Fibroblast of skin of left biceps (primary cell): ENCODE data around the gene PHC2.
A peak's percentile ranks its signal among the peaks of the same experiment; 100 is the strongest.

Experiments used
- DNase-seq, 2 experiments: peaks; one replicate each; pipeline ENCODE4 v3.0.0-alpha.2; 2013; ENCODE audit warnings: low read depth in 2 of 2

Gene PHC2, protein sequence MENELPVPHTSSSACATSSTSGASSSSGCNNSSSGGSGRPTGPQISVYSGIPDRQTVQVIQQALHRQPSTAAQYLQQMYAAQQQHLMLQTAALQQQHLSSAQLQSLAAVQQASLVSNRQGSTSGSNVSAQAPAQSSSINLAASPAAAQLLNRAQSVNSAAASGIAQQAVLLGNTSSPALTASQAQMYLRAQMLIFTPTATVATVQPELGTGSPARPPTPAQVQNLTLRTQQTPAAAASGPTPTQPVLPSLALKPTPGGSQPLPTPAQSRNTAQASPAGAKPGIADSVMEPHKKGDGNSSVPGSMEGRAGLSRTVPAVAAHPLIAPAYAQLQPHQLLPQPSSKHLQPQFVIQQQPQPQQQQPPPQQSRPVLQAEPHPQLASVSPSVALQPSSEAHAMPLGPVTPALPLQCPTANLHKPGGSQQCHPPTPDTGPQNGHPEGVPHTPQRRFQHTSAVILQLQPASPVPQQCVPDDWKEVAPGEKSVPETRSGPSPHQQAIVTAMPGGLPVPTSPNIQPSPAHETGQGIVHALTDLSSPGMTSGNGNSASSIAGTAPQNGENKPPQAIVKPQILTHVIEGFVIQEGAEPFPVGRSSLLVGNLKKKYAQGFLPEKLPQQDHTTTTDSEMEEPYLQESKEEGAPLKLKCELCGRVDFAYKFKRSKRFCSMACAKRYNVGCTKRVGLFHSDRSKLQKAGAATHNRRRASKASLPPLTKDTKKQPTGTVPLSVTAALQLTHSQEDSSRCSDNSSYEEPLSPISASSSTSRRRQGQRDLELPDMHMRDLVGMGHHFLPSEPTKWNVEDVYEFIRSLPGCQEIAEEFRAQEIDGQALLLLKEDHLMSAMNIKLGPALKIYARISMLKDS

GRCh38 chr1:33430692-33431593 is at the start of gene PHC2:
PHC2 (minus strand) TSS chr1:33431095; CDS start chr1:33375539, 55,556 bp downstream.
- peak; percentile 80 to 81 for DNase-seq

GRCh38 chr1:33477451-33477850 is 46.6 kb upstream of the PHC2 start:
- no peak for DNase-seq

DNA sequence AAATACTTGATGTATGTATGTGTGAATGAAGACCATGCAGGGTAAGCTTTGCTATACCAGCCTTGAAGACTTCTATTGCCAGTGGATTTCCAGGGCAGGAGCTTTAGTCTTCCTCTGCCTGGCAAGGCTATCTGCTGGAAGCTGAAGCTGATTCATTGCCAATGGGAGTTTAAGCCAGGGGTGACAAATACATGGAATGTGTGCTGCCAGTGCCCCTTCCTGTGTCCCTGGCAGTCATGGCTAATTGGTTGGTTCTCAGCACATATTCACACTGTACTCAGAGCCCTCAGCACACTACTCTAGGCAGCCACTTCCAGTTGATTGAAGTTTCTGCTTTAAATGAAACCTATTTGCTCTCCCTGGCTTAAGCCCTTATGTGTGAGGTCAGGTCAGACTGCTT is 43.0 kb upstream of the PHC2 start:
- DNase-seq = no peak

GRCh38 chr1:33472269-33472980 is 41.5 kb upstream of the PHC2 start, which contains the start of gene ZSCAN20:
ZSCAN20 (plus strand) TSS chr1:33472645; CDS start chr1:33479289, 6,644 bp downstream.
- DNase-seq = peak; percentile 96 to 97

- no peak for DNase-seq
These were observed 40.5 kb upstream of the PHC2 start for GRCh38 chr1:33471416-33471815.

- peak; percentile 56 to 62 for DNase-seq
These were observed 39.7 kb upstream of the PHC2 start for GRCh38 chr1:33470495-33471012.

DNA sequence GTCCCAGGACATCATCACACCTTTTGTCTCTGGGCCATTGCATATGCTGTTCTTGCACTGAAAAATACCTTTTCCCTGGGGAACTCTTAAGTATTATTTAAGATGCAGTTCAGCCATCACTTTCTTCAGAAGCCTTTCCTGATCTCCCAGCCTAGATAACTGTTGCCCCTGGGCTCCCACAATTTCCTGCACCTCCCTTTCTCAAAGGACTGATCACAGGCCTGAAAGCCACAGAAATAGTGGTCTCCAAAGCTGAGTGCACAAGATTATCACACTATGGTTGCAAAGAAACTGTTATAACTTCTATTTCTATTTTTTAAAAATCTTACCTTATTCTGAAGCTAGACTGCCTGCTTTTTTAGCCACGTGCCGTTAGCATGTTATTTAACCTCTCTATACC is 38.8 kb upstream of the PHC2 start:
- no peak for DNase-seq

GRCh38 chr1:33468967-33469366 is 38.1 kb upstream of the PHC2 start:
- no peak for DNase-seq

DNA sequence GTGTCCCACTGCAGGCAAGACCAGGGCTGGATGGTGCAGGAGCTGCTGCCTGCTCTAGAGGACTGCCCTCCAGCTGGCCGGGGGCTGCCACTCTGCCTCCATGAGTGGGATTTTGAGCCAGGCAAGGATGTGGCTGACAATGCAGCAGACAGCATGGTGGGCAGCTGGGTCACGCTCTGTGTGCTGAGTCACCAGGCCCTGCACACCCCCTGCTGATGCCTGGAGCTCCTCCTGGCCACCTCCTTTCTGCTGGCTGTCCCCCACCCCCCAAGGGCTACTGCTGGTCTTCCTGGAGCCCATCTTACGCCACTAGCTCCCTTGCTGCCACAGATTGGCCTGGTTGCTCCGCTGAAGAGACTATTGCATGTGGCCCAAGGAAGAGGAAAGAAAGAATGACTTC is 37.6 kb upstream of the PHC2 start:
- no peak for DNase-seq

- DNase-seq = no peak
These were observed 37.1 kb upstream of the PHC2 start for GRCh38 chr1:33468011-33468410.

DNA sequence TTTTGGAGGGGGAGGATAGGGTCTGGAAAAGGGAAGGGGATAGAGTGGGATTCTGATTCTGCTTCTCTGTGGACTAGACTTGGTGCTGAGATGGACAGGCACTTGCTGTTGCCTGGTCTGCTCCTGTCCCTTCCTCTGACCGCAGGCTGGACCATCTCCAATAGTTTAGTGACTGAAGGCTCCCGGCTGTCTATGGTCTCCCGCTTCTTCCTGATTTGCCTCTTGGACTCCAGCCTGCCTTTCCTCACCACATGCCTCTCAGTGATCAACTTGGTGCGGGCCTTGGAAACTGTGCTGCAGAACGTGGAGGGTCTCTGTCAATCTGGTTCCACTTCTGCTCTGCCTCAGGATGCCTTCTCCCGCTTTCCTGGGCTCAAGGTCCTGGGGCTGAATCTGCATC is 35.3 kb upstream of the PHC2 start:
- DNase-seq = no peak

- DNase-seq = no peak
These were observed 34.4 kb upstream of the PHC2 start for GRCh38 chr1:33465316-33465715.

DNA sequence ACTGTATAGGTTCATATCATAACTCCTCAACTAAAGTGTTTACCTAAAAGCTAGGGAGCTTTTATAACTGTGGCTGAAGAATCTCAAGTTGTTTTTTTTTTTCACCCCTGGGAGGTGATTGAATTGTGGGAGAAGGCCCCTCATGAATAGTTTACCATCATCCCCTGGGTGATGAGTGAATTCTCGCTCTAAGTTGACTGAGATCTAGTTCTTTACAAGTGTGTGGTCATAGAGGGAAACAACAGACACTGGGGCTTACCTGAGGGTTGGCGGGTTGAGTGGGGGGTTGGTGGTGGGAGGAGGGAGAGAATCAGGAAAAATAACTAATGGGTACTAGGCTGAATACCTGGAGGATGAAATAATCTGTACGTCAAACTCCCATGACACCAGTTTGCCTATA is 33.7 kb upstream of the PHC2 start:
- DNase-seq = no peak

DNA sequence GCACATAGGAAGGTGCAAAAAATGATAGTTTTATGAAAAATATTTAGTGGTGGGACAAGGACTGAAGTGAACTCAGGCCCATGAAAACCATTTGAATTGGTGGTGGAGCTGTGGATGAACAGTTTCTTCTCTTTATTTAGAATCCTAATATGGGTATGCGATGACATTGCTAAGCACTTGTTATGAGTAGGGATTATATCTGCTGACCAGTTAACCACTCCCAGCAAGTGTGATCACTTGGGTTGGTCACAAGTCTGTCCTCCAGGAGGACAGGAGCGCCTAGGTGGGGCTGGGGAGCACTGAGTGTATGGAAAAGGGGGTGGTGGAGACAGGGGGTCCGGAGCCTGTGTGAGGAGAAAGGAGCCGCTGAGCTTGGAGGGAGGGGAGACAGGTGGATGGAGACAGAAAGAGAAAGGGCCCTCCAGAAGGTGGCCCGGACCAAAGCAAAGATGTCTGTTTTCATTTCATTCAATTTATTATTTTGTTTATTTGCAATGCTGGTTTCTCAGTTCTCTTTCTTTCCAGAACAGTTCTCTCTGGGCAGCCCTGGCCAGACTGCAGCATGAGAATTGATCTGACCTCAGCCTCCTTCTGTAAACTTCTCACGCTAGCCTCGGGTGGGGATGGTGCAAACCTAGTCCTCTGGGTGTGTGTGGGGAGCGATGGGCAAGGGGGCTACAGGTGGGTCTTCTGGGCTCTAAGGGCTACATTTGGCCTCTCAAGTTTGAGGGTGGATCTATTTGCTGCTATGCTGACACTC is 31.7 kb upstream of the PHC2 start:
- DNase-seq = no peak

DNA sequence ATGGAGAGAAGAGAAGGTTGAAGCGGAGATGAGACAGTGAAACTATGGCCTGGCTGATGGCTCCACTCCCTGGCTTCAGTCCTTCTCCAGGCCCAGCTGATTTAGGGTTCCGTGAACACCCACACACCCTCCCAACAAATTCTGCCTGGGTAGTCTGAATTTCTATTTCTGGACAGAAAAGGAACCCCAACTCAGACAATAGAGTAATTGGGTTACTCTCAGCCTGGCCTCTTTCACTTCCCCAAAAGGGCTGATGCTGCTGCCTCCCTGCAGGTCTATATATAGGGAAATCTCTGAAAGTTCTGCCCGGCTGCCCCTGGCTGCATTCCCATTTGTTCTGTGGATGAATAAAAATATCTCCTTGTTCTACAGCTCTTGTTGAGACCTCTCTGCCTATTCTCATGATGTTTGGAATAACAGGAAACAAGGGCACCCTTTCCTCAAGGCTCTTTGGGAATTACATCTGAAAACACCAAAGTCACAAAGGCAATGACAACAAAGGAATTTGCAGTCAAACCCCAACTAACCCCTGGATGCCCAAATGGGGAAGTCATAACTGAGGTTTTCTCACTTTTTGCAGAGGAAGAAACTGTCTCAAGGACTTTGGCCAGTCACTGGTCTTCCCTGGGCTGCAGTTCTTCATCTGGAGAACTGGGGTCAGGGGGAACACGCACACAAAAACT is 30.2 kb upstream of the PHC2 start:
- DNase-seq = no peak

DNA sequence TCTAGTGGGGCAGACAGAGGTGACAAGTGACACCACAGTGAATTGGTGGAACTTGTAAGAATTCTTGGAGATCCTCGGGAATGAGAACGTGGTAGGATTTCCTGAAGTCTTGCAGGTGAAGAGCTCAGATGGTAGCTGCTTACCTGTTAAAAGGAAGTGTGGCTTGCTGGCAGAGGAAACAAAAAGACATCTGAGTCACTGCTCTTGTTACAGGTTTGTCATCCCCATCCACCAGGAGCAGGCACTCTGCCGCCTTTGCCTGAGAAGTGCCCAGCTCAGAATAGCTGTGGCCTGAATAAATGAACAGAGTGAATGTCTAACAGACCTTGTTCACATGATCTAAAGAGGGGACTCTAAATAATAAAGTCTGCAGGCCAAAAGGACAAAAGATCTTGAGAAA is 29.2 kb upstream of the PHC2 start:
- no peak for DNase-seq

- DNase-seq = no peak
These were observed 28.8 kb upstream of the PHC2 start for GRCh38 chr1:33459691-33460090.

- no peak for DNase-seq
These were observed 25.6 kb upstream of the PHC2 start for GRCh38 chr1:33456502-33456886.
